Activated CD4-positive, alpha-beta T cell treated with anti-CD3 and anti-CD28 coated beads for 48 hours (primary cell): ENCODE data around the gene VWC2.

ENCODE experiments used
- DNase-seq: peaks from one replicate; pipeline ENCODE4 v3.0.0-alpha.2; 2020

Gene VWC2

GRCh38 chr7:49773218-49773935 is at the start of gene VWC2:
TSS of gene VWC2 (plus strand) at chr7:49773638. CDS start at chr7:49775436, 1,798 bp downstream.
- no peak for DNase-seq

DNA sequence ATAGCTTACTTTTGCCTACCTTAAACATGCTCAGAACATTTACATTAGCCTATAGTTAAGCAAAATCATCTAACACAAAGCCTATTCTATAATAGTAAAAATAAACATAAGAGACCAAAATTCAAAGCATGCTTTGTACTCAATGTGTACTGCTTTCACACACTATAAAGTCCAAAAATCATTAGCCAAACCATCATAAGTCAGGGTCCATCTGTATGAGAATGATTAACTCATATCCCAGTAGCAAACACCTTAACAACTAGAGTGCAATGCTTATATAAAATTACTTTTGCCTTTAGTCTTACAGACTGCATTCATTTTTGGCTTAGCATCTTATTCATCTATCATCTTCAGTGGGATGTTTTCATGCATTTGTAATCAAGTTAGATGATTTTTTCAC is 49.4 kb upstream of the VWC2 start:
- DNase-seq = no peak

- DNase-seq = no peak
Measured at GRCh38 chr7:49731836-49732235, 41.6 kb upstream of the VWC2 start.

DNA sequence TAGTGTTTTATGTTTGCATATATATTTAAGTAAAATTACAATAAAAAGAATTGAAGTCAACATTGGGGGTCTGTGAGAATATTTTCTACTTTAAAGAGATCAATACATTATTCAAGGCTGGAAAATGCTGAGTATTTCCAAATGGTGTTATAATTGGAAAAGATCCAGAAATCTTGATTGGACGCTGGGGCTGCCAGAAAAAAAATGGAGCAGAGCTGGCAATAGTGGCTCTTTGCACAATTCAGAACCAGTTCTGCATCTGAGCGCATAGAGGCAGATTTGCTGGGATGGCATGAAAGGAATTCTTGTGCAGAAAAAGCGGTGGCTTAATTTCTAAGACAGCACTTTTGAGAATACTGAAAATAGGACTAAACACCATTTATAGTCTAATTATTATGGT is 10.8 kb upstream of the VWC2 start:
- DNase-seq = no peak

- no peak for DNase-seq
Measured at GRCh38 chr7:49763791-49764190, 9.6 kb upstream of the VWC2 start.

- DNase-seq = no peak
Measured at GRCh38 chr7:49766966-49767365, 6.5 kb upstream of the VWC2 start.

DNA sequence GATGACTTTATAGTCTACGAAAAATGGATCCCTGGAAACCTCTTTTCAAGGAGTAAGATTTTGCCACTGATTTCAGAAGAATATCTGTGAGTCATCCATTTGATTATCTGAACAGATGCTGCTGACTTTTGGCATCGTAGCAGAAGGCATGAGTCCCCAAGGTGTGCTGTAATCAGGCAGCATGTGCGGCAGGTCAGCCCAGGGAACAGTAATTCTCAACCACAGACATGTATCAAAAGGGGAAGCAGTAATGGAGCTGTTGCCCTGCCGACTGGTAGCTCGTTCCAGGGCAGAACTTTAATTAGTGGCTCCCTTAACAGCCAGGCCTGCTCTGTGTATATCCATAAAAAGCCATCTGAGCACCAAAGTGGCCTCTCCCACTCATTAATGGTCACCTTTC is 5.7 kb upstream of the VWC2 start:
- DNase-seq = no peak

DNA sequence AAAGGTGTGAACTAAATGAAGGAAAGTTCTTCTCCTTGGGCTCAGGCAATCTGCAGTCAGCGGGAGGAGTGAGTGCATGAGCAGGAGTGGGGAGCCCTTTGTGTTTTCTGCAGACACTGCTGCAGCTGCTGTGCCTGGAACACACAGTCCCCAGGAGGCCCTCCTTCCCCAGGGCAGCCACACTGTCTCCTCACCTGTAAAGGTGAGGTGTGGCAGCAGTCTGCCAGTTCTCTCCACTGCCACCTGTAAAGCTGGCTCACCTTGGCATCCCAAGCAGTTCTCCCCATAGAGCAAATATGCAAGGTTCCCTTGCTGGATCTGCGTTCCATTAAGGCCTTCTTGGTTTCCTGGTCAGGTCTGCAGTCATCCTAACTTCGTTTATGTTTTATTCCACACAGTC is 5.2 kb upstream of the VWC2 start:
- DNase-seq = no peak

GRCh38 chr7:49768835-49769234 is 4.6 kb upstream of the VWC2 start:
- DNase-seq = no peak

GRCh38 chr7:49769285-49769857 is 4.1 kb upstream of the VWC2 start:
- no peak for DNase-seq

- DNase-seq = no peak
Measured at GRCh38 chr7:49770838-49771237, 2.6 kb upstream of the VWC2 start.

DNA sequence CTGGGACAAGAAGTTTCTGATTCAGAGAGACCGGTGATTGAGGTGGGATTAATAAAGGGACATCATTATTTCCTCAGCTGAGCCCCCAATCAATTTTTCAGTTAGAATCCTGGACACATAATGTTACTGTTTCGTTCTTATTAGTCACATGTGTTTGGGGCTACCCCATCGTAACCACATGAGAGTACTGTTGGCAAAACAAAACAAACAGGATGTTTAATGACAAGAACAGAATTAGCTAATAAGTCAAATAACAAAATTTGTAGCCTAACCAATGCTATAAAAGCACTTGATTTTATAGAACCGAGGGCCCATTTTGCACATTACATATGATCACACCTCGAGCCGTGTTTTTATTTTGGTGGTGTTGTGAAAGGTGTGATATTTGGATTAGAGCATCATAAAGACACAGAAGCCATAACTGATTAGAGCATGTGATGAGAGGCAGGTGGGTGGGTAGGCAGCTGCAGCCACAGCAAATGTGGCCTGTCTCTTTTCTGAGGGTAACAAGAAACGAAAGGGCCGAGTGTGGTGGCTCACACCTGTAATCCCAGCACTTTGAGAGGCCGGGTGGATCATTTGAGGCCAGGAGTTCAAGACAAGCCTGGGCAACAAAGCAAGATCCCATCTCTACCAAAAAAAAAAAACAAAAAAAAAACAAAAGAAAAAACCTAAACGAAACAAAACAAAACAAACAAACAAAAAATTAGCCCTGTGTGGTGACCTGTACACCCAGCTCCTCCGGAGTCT is 1.8 kb upstream of the VWC2 start:
- no peak for DNase-seq

GRCh38 chr7:49772916-49773217 is 571 bp upstream of the VWC2 start:
- DNase-seq = no peak

DNA sequence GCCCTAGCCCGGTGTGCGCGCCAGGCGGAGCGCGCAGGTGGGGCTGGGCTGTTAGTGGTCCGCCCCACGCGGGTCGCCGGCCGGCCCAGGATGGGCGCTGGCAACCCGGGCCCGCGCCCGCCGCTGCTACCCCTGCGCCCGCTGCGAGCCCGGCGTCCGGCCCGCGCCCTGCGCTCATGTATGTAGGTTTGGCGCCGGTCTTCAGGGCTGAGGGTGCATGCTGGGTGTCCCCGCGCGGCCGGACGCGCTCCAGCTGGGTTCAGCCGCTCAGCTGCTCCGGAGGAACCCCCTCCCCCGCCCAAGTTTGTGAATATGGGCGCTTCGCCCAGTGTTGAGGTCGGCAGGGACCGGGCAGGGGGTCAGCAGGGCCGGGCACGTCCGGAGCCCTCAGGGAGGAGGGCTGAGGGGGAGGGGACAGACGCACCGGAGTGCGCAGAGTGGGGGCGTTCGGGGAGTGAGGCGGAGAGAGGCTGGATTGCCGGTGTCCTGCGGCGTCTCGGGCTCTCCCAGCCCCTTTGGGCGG is 559 bp downstream of the VWC2 start:
- no peak for DNase-seq

- DNase-seq = no peak
Measured at GRCh38 chr7:49774459-49775064, 1.1 kb downstream of the VWC2 start.

DNA sequence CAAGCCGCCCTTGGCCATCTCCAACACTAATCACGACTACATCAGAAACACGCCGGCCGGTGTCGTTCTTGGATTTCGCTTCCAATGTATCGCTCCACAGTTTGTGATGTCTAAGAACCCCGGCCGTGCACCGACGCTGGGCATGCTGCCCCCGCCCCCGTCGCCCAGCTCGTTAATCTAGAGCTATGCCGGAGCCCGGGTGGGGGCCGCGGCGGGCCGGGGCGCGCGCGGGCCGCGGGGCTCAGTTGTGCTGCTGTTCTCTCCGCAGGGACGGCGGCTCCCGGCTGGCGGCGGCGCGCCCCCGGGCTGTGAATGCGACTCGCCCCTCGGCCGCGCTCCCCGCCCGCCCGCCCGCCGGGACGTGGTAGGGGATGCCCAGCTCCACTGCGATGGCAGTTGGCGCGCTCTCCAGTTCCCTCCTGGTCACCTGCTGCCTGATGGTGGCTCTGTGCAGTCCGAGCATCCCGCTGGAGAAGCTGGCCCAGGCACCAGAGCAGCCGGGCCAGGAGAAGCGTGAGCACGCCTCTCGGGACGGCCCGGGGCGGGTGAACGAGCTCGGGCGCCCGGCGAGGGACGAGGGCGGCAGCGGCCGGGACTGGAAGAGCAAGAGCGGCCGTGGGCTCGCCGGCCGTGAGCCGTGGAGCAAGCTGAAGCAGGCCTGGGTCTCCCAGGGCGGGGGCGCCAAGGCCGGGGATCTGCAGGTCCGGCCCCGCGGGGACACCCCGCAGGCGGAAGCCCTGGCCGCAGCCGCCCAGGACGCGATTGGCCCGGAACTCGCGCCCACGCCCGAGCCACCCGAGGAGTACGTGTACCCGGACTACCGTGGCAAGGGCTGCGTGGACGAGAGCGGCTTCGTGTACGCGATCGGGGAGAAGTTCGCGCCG is 1.9 kb downstream of the VWC2 start:
- DNase-seq = no peak

- DNase-seq = no peak
Measured at GRCh38 chr7:49775949-49776443, 2.6 kb downstream of the VWC2 start.

GRCh38 chr7:49776994-49777393 is 3.6 kb downstream of the VWC2 start:
- DNase-seq = no peak

DNA sequence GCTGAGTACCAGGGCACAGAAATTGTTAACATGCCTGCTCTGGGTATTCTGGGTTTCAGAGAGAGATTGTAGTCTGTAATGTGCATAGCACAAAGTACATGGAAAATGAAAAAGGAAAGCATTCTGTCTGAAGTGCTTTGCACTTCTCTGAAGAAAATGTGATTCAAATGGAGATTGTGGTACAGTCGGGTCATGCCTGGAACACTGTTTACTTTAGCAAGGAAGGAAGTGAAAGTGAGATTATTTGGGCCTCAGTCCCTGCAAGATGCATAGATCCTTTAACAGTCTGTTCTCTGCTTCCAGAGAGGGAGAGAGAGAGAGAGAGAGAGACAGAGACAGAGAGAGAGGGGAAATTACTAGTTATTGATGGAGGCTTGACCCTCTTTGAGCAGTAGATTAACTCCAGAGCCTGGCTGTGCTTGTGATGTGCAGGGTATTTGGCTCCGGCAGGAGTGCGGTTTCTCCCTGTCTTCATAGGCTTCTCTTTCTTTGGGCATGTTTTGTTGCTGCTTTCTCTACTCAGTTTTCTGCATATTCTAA is 5.4 kb downstream of the VWC2 start:
- DNase-seq = no peak

GRCh38 chr7:49780953-49781352 is 7.5 kb downstream of the VWC2 start:
- DNase-seq = no peak

DNA sequence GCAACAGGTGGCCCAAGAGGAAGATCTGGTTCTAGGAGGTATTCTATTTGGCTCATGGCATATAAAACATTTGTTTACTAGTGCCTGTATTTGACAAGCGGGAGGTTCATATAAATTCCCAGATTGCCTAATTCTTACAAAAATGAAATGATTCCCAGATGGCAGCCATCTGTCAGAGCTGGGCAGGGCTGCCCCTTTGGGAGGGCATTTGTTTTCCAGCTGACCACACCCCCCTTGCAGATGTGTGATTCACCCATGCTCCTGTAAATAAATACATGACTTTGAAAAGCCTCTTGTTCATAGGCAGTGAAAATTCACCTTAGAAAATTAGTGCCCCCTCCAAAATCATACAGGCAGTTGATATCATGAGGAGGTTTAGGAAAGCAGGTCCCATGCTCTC is 8.6 kb downstream of the VWC2 start:
- DNase-seq = no peak

DNA sequence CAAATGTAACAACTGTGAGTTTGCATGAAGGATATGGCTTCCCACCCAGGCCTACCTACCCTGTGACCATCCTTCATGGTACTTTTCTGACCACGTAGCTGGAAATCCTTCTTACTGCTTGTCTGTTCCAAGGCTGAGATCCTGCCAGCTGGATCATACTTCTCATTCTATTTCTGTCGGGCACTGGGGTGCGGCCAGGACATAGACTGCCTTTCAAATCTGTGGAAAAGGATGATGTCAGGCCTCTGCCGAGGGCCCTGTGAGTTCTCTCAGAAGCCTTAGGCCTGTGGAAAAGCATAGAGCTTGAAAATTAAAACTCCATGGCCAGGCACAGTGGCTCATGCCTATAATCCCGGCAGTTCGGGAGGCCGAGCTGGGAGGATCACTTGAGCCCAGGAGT is 10.0 kb downstream of the VWC2 start:
- no peak for DNase-seq
